ENCODE measurements around the gene TMA7. TPM values are rescaled to one million over a fixed set of nuclear protein-coding genes. Genes with fewer than 3 reads are reported as not detected.

Gene TMA7
- total and polyA plus RNA-seq, 2 of the 13 experiments (the other 11 are each of a cell fraction or from before 2014, with no cell fraction given): 100 to 486 TPM

DNA sequence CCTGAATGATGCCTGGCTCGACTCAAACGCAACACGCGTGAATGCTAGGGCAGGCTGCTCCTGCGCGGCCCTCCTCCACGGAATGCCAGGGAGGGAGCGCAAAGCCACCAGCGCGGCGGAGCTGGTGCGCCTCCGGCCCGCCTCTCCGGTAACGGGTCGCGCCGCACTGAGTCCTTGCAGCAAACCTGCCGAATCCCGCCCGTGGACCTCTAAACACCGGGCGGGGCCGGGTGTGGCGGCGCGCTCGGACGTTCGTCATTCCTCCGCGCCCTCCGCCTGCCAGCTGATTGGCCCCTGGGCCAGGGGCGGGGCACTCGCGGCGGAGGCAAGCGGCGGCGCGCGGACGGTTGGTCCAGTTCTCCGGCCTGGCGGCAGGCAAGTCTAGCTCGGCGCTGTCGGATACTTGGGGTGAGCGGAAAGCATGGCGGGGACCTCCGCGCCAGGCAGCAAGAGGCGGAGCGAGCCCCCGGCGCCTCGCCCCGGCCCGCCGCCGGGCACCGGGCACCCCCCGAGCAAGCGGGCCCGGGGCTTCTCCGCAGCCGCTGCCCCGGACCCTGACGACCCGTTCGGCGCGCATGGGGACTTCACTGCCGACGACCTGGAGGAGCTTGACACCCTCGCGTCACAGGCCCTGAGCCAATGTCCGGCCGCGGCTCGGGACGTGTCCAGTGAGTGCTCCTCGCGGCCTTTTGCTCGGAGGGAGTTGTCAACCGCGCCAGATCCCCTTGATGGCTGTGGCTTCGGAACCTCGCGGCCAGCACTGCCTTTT is 6.6 kb downstream of the TMA7 start, which contains the start of gene ATRIP (continued):
- TF ChIP-seq AFF4 (CRISPR knock-in tag; IDR thresholded peaks at IDR 0.05) (no peak), MAZ (IDR thresholded peaks at IDR 0.05; ENCODE audit: borderline replicate concordance, low read depth, low read length) (peak; percentile 49; the same call in 1 of the 2 replicates), MAZ (CRISPR knock-in tag; IDR thresholded peaks at IDR 0.05; ENCODE audit: low read depth) (peak; percentile 97), ZNF263 (CRISPR knock-in tag; IDR thresholded peaks at IDR 0.05) (peak; percentile 98), ARNT2 (CRISPR knock-in tag; IDR thresholded peaks at IDR 0.05; ENCODE audit: low read depth) (peak; percentile 89; the same call in 1 of the 2 replicates), MYPOP (CRISPR knock-in tag; IDR thresholded peaks at IDR 0.05) (peak; percentile 78), SP4 (CRISPR knock-in tag; IDR thresholded peaks at IDR 0.05) (peak; percentile 92), ZNF317 (CRISPR knock-in tag; IDR thresholded peaks at IDR 0.05) (peak; percentile 66; the same call in 1 of the 2 replicates)
- TF ChIP-seq, protein P1, sequence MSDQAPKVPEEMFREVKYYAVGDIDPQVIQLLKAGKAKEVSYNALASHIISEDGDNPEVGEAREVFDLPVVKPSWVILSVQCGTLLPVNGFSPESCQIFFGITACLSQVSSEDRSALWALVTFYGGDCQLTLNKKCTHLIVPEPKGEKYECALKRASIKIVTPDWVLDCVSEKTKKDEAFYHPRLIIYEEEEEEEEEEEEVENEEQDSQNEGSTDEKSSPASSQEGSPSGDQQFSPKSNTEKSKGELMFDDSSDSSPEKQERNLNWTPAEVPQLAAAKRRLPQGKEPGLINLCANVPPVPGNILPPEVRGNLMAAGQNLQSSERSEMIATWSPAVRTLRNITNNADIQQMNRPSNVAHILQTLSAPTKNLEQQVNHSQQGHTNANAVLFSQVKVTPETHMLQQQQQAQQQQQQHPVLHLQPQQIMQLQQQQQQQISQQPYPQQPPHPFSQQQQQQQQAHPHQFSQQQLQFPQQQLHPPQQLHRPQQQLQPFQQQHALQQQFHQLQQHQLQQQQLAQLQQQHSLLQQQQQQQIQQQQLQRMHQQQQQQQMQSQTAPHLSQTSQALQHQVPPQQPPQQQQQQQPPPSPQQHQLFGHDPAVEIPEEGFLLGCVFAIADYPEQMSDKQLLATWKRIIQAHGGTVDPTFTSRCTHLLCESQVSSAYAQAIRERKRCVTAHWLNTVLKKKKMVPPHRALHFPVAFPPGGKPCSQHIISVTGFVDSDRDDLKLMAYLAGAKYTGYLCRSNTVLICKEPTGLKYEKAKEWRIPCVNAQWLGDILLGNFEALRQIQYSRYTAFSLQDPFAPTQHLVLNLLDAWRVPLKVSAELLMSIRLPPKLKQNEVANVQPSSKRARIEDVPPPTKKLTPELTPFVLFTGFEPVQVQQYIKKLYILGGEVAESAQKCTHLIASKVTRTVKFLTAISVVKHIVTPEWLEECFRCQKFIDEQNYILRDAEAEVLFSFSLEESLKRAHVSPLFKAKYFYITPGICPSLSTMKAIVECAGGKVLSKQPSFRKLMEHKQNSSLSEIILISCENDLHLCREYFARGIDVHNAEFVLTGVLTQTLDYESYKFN (CRISPR knock-in tag; conservative IDR thresholded peaks at IDR 0.05): 0 out of 2 replicates have a peak, but pooled peaks have one; percentile 9
- TF ChIP-seq, protein P2, sequence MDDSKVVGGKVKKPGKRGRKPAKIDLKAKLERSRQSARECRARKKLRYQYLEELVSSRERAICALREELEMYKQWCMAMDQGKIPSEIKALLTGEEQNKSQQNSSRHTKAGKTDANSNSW (CRISPR knock-in tag; IDR thresholded peaks at IDR 0.05; ENCODE audit: borderline replicate concordance): no peak; the same call in 1 of the 2 replicates
